ENCODE measurements around the gene MRPL50. TPM values are rescaled to one million over a fixed set of nuclear protein-coding genes. Genes with fewer than 3 reads are reported as not detected.

Gene MRPL50
- total RNA-seq, 1 experiment from 2014 or later: 19.6 TPM

DNA sequence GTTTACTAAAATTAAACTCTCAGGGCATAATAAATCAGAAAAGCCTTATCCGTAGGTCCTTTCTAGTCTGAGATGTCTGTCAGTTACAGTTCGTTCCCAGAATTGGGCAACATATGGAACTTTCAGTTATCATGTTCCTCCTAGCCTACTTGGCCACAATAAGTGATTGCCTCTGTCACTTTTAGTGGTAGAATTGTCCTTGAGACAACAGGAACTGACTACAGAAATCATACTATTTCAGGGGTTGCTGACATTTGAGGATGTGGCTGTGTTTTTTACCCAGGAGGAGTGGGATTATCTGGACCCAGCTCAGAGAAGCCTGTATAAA, 1.2 kb upstream of the MRPL50 start:
- ATAC-seq: no peak

DNA sequence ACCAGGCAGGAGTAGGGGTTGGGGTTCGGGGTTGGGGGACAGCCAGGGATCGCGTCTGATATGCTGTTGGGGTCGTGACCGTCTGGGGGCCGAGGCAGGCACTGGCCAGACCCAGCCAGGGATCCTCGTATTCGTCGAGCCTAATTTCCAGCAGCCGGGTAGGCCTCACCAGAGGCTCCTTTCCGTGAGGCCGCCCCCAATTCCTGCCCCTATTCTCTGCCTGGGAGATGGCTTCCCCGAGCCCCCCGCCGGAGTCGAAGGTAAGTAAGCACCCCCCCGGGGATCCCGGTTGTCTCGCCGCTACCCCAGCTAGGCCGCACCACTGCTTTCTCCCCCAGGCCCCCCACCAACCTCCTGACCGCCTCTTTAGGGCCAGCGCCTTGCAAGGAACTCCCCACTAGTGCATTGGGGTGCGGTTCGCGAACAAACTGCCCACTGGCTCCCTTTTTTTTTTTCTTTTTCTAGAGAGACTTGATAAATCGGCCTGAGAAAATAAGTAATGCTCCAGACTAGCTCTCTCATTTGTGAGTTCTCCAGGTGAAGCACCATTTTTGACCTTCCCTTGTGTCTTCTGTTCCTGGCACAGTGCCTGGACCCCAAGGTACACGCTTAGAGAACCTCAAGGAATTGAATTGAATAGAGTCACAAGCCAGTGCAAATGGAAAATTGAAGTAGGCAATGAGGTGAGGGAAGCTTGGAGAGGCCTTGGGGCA, 668 bp upstream of the MRPL50 start:
- POLR2A ChIA-PET: interaction anchor here (0.9 to 1.0 kb wide), 3 partner anchors 8 to 134 kb away, joined by 3 to 7 read pairs (median 3); partner anchors contain the start of gene RNF20
- no peak; the same call in 1 of the 2 replicates for ATAC-seq

More for the DNA sequence above, 1.2 kb upstream of the MRPL50 start:
- TF ChIP-seq ZNF671 (CRISPR knock-in tag; IDR thresholded peaks at IDR 0.05): no peak
- TF ChIP-seq KAT7 (CRISPR knock-in tag; IDR thresholded peaks at IDR 0.05; ENCODE audit: borderline replicate concordance): no peak
- no peak for TF ChIP-seq OVOL2 (CRISPR knock-in tag; IDR thresholded peaks at IDR 0.05; ENCODE audit: borderline replicate concordance)
- TF ChIP-seq CDX4 (CRISPR knock-in tag; IDR thresholded peaks at IDR 0.05; ENCODE audit: borderline replicate concordance): no peak
- TF ChIP-seq FOXK1 (CRISPR knock-in tag; IDR thresholded peaks at IDR 0.05): no peak
- no peak for TF ChIP-seq ESRRA (CRISPR knock-in tag; IDR thresholded peaks at IDR 0.05; ENCODE audit: borderline replicate concordance)
- TF ChIP-seq, protein P1, sequence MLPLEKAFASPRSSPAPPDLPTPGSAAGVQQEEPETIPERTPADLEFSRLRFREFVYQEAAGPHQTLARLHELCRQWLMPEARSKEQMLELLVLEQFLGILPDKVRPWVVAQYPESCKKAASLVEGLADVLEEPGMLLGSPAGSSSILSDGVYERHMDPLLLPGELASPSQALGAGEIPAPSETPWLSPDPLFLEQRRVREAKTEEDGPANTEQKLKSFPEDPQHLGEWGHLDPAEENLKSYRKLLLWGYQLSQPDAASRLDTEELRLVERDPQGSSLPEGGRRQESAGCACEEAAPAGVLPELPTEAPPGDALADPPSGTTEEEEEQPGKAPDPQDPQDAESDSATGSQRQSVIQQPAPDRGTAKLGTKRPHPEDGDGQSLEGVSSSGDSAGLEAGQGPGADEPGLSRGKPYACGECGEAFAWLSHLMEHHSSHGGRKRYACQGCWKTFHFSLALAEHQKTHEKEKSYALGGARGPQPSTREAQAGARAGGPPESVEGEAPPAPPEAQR (CRISPR knock-in tag; IDR thresholded peaks at IDR 0.05): no peak
- no peak for TF ChIP-seq TEAD4 (CRISPR knock-in tag; IDR thresholded peaks at IDR 0.05)
- TF ChIP-seq SP1 (CRISPR knock-in tag; conservative IDR thresholded peaks at IDR 0.05): no peak
- TF ChIP-seq ZNF263 (CRISPR knock-in tag; IDR thresholded peaks at IDR 0.05; ENCODE audit: low read depth): no peak
- no peak for TF ChIP-seq ATF1 (CRISPR knock-in tag; IDR thresholded peaks at IDR 0.05)
- TF ChIP-seq, protein P2, sequence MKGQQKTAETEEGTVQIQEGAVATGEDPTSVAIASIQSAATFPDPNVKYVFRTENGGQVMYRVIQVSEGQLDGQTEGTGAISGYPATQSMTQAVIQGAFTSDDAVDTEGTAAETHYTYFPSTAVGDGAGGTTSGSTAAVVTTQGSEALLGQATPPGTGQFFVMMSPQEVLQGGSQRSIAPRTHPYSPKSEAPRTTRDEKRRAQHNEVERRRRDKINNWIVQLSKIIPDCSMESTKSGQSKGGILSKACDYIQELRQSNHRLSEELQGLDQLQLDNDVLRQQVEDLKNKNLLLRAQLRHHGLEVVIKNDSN (CRISPR knock-in tag; IDR thresholded peaks at IDR 0.05): no peak
- TF ChIP-seq ETV6 (CRISPR knock-in tag; IDR thresholded peaks at IDR 0.05): no peak
- TF ChIP-seq EMX1 (CRISPR knock-in tag; IDR thresholded peaks at IDR 0.05): no peak
- no peak for TF ChIP-seq ERG (CRISPR knock-in tag; IDR thresholded peaks at IDR 0.05)
- no peak for TF ChIP-seq RORB (CRISPR knock-in tag; IDR thresholded peaks at IDR 0.05)
- no peak for TF ChIP-seq IRF1 (CRISPR knock-in tag; IDR thresholded peaks at IDR 0.05)
- no peak for TF ChIP-seq ELF4 (CRISPR knock-in tag; IDR thresholded peaks at IDR 0.05; ENCODE audit: low read depth)
- TF ChIP-seq JUN (CRISPR knock-in tag; IDR thresholded peaks at IDR 0.05): no peak
- Mint-ChIP-seq H3K36me3 (peaks cover 66% of the 10 kb centered on the region), H3K4me1 (peaks cover 22% of the 10 kb centered on the region), H3K27ac (no peak overlapping the region), H3K4me3 (peak overlapping the region; percentile 99), H3K27me3 (ENCODE audit: low read depth) (no peaks in the 10 kb centered on the region), H3K9me3 (peaks cover 14% of the 10 kb centered on the region)
- DNase-seq (ENCODE audit: low spot score): no peak
- POLR2A ChIA-PET: no interaction called here
- CTCF ChIA-PET: interaction anchor here (0.7 to 1.5 kb wide), 3 partner anchors 11 to 59 kb away, joined by 5 to 24 read pairs (median 15); no protein-coding TSS in a partner anchor

More for the DNA sequence above, 668 bp upstream of the MRPL50 start:
- CTCF ChIA-PET: interaction anchor here (0.6 to 1.5 kb wide), 11 partner anchors 11 to 1577 kb away, joined by 3 to 24 read pairs (median 4); partner anchors contain the start of gene NR4A3
- H3K27ac Mint-ChIP-seq: no peak overlapping the region
- no peaks in the 10 kb centered on the region for H3K27me3 Mint-ChIP-seq (ENCODE audit: low read depth)
- no peak for TF ChIP-seq NFE2L1 (CRISPR knock-in tag; IDR thresholded peaks at IDR 0.05)
- peak; percentile 34; the same call in 1 of the 2 replicates for TF ChIP-seq JUN (CRISPR knock-in tag; IDR thresholded peaks at IDR 0.05)
- no peak for DNase-seq (ENCODE audit: low spot score)
- H3K4me1 Mint-ChIP-seq: peaks cover 25% of the 10 kb centered on the region
- H3K4me3 Mint-ChIP-seq: peak overlapping the region; percentile 99
- peaks cover 18% of the 10 kb centered on the region for H3K9me3 Mint-ChIP-seq
- peaks cover 66% of the 10 kb centered on the region for H3K36me3 Mint-ChIP-seq
